Stimulated activated CD4-positive, alpha-beta T cell treated with anti-CD3 and anti-CD28 coated beads, TNF-alpha, amount 100 ng/mL, for 1 hour (primary cell): ENCODE measurements around the gene OPCML.

Experiments
- DNase-seq, 3 donors: peaks; one replicate each; pipeline ENCODE4 v3.0.0-alpha.2; 2020; ENCODE audit warnings: low read depth in 3 of 3, low spot score in 1 of 3

Gene OPCML

GRCh38 chr11:133302056-133302455 is 230.2 kb downstream of the OPCML start:
- no peak for DNase-seq

- no peak for DNase-seq
Observed at GRCh38 chr11:133300666-133301065, 231.6 kb downstream of the OPCML start.

GRCh38 chr11:133291780-133292179 is 240.5 kb downstream of the OPCML start:
- DNase-seq = no peak

- DNase-seq = no peak
Observed at GRCh38 chr11:133285359-133285758, 246.9 kb downstream of the OPCML start.

GRCh38 chr11:133284156-133284555 is 248.1 kb downstream of the OPCML start:
- DNase-seq = no peak

- DNase-seq = no peak
Observed at GRCh38 chr11:133277886-133278285, 254.4 kb downstream of the OPCML start.

- DNase-seq = no peak
Observed at GRCh38 chr11:133271871-133272776, 260.2 kb downstream of the OPCML start.

- DNase-seq = no peak
Observed at GRCh38 chr11:133271206-133271605, 261.1 kb downstream of the OPCML start.

GRCh38 chr11:133269267-133269666 is 263.0 kb downstream of the OPCML start:
- DNase-seq = no peak

GRCh38 chr11:133266986-133267385 is 265.3 kb downstream of the OPCML start:
- no peak for DNase-seq

- no peak for DNase-seq
Observed at GRCh38 chr11:133265530-133266035, 266.7 kb downstream of the OPCML start.

GRCh38 chr11:133263332-133263731 is 269.0 kb downstream of the OPCML start:
- DNase-seq = no peak

GRCh38 chr11:133258751-133259150 is 273.6 kb downstream of the OPCML start:
- no peak for DNase-seq

- no peak for DNase-seq
Observed at GRCh38 chr11:133254601-133255000, 277.7 kb downstream of the OPCML start.

- DNase-seq = no peak
Observed at GRCh38 chr11:133253570-133253969, 278.7 kb downstream of the OPCML start.

- no peak for DNase-seq
Observed at GRCh38 chr11:133251841-133252240, 280.5 kb downstream of the OPCML start.

- no peak for DNase-seq
Observed at GRCh38 chr11:133249530-133249929, 282.8 kb downstream of the OPCML start.

GRCh38 chr11:133249065-133249464 is 283.2 kb downstream of the OPCML start:
- DNase-seq = no peak

GRCh38 chr11:133243832-133244231 is 288.5 kb downstream of the OPCML start:
- no peak for DNase-seq

- no peak for DNase-seq
Observed at GRCh38 chr11:133240908-133241655, 291.2 kb downstream of the OPCML start.

- no peak for DNase-seq
Observed at GRCh38 chr11:133239575-133239974, 292.7 kb downstream of the OPCML start.

GRCh38 chr11:133238495-133238894 is 293.8 kb downstream of the OPCML start:
- no peak for DNase-seq
